Measurements from ENCODE around the gene PROKR1.

PROKR1 gene

GRCh38 chr2:68698567-68699377 lies 55.4 kb downstream of the PROKR1 start:
- no peak for DNase-seq

DNA sequence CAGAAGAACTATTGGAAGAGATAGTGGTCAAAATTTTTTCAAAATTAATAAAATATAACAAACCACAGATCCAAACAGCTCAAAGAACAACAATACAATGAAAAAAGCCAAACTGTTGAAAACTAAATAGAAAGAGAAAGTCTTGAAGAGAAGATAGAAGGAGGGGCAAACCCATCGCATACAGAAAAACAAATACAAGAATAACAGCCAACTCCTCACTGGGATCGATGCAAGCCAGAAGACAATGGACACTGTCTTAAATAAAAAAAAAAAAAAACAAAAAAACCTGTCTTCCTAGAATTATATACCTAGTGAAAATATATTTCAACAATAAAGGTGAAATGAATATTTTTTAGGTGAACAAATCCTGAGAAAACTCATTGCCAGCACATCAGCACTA lies 57.2 kb downstream of the PROKR1 start:
- DNase-seq: no peak

DNA sequence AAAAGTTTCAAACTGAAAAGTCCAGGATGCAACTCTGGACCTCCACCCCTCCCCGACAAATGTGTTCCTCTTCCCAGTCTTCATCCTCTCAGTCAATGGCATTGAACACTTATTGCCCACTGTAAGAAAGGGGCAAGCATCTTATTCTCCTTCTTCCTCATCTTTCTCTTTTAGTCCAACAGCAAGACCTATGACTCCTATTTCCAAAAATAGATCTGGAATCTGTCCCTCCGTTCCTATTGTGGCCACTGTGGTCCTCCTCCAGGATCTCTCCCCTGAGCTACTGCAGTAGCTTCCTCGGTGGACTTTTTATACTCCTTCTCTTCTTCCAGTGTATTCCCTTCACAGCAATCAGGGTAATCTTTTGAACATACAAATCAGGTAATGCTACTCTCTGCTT lies 63.3 kb downstream of the PROKR1 start:
- no peak for DNase-seq
